GM23338 (cell line): ENCODE results near the gene UPP2.

Source experiments
- CREB1 ChIP-seq: fragments of 250-450 bp; sonication (Bioruptor Pico); IDR thresholded peaks from 2 replicates; pipeline ENCODE4 v1.5.0; 2020; ENCODE audit warnings: low read depth, mild to moderate bottlenecking, moderate library complexity
- CTCF ChIP-seq, 2 experiments: fragments of 200-600 bp in 1 of 2; sonication (generic) in 1 of 2; conservative IDR thresholded peaks; 2 replicates each; pipeline versions ENCODE4 v1.5.1 to v1.6.1; 2016 to 2017; ENCODE audit warnings: antibody characterized with exemption in 2 of 2, low read depth in 2 of 2, mild to moderate bottlenecking in 2 of 2, moderate library complexity in 1 of 2
- EZH2 ChIP-seq: fragments of 200-600 bp; sonication (generic); IDR thresholded peaks from one replicate; pipeline ENCODE4 v1.8.0; 2017; ENCODE audit warnings: antibody characterized with exemption, mild to moderate bottlenecking, low read depth; ENCODE audit not compliant: unreplicated experiment
- EZH2phosphoT487 ChIP-seq: fragments of 200-600 bp; sonication (generic); IDR thresholded peaks from one replicate; pipeline ENCODE4 v1.8.1; 2018; ENCODE audit warnings: antibody characterized with exemption; ENCODE audit not compliant: unreplicated experiment
- JUNB ChIP-seq: IDR thresholded peaks from one replicate; pipeline ENCODE4 v1.6.1; 2016; ENCODE audit warnings: antibody characterized with exemption; ENCODE audit not compliant: unreplicated experiment
- NANOG ChIP-seq: IDR thresholded peaks from 2 replicates; pipeline ENCODE4 v1.6.1; 2016; ENCODE audit warnings: antibody characterized with exemption, borderline replicate concordance
- POLR2AphosphoS5 ChIP-seq: IDR thresholded peaks from 2 replicates; pipeline ENCODE4 v1.6.1; 2016; ENCODE audit warnings: antibody characterized with exemption, low read depth
- REST ChIP-seq: IDR thresholded peaks from one replicate; pipeline ENCODE4 v1.6.1; 2018; ENCODE audit warnings: antibody characterized with exemption; ENCODE audit not compliant: unreplicated experiment
- STAT1 ChIP-seq: IDR thresholded peaks from one replicate; pipeline ENCODE4 v1.6.1; 2016; ENCODE audit warnings: antibody characterized with exemption; ENCODE audit not compliant: unreplicated experiment
- ZNF114 ChIP-seq: fragments of 250-450 bp; sonication (Bioruptor Pico); IDR thresholded peaks from 2 replicates; pipeline ENCODE4 v1.5.0; 2020; ENCODE audit warnings: mild to moderate bottlenecking, moderate library complexity
- ZNF331 ChIP-seq: fragments of 250-450 bp; sonication (Bioruptor Pico); IDR thresholded peaks from 2 replicates; pipeline ENCODE4 v1.5.0; 2020; ENCODE audit warnings: low read depth, mild to moderate bottlenecking, moderate library complexity

- TF ChIP-seq POLR2AphosphoS5, result no peak
- TF ChIP-seq CTCF (conservative IDR thresholded peaks at IDR 0.05; ENCODE audit: low read depth in 2 of 2), result no peak
- TF ChIP-seq CREB1 (CRISPR knock-in tag), result no peak
- TF ChIP-seq EZH2, result no peak
- TF ChIP-seq REST, result no peak
- TF ChIP-seq EZH2phosphoT487, result no peak
- no peak for TF ChIP-seq ZNF114 (CRISPR knock-in tag)
- no peak for TF ChIP-seq JUNB
- TF ChIP-seq NANOG, result no peak
- TF ChIP-seq STAT1, result no peak
- TF ChIP-seq ZNF331 (CRISPR knock-in tag), result no peak
These were observed 12.8 kb downstream of the UPP2 start for GRCh38 chr2:158114516-158114915.
